Gastroesophageal sphincter (tissue), 4 donors: Measurements from ENCODE around the gene MIER2. TPM values are rescaled to one million over a fixed set of nuclear protein-coding genes. Genes with fewer than 3 reads are reported as not detected.

Experiments used
- ATAC-seq: fragments of 150-250 bp; one replicate; pipeline ENCODE4 v1.9.1; 2016; ENCODE audit warnings: mild to moderate bottlenecking, moderate library complexity
- H3K27ac ChIP-seq, 4 donors: fragments of 200-600 bp; sonication (generic) in 3 of 4; 1 replicate in 3 of 4; 2 replicates in 1 of 4; pipeline ENCODE4 v1.5.1; 2016 to 2019
- H3K27me3 ChIP-seq: fragments of 200-600 bp; sonication (generic); one replicate; pipeline ENCODE4 v1.5.1; 2019
- H3K36me3 ChIP-seq, 2 donors: fragments of 200-600 bp; sonication (generic); one replicate each; pipeline ENCODE4 v1.5.1; 2019; ENCODE audit warnings: control low read depth in 1 of 2
- H3K4me1 ChIP-seq, 3 donors: fragments of 200-600 bp; sonication (generic); 1 replicate in 2 of 3; 2 replicates in 1 of 3; pipeline ENCODE4 v1.5.1; 2016 to 2019; ENCODE audit warnings: control low read depth in 2 of 3
- H3K4me3 ChIP-seq, 2 donors: fragments of 200-600 bp; sonication (generic); one replicate each; pipeline ENCODE4 v1.5.1; 2019; ENCODE audit warnings: mild to moderate bottlenecking in 1 of 2, moderate library complexity in 1 of 2
- H3K9me3 ChIP-seq, 3 donors: fragments of 200-600 bp; sonication (generic); one replicate each; pipeline ENCODE4 v1.5.1; 2017 to 2019; ENCODE audit warnings: control low read depth in 2 of 3
- CTCF ChIP-seq, 4 experiments: fragments of 200-600 bp in 2 of 4; fragments of 450-650 bp in 2 of 4; sonication (generic) in 1 of 4; IDR thresholded peaks; one replicate each; pipeline ENCODE4 v1.5.1; 2017 to 2019; ENCODE audit warnings: antibody characterized with exemption in 4 of 4, mild to moderate bottlenecking in 2 of 4, moderate library complexity in 2 of 4
- EP300 ChIP-seq: sonication (generic); formaldehyde crosslinking; IDR thresholded peaks from one replicate; pipeline ENCODE4 v1.6.1; 2017; ENCODE audit warnings: antibody characterized with exemption, mild to moderate bottlenecking
- POLR2A ChIP-seq, 2 donors: fragments of 450-650 bp; IDR thresholded peaks; one replicate each; pipeline ENCODE4 v1.6.1; 2017; ENCODE audit warnings: antibody characterized with exemption in 2 of 2, mild to moderate bottlenecking in 2 of 2, moderate library complexity in 1 of 2
- POLR2AphosphoS5 ChIP-seq: sonication (generic); formaldehyde crosslinking; IDR thresholded peaks from one replicate; pipeline ENCODE4 v1.6.1; 2017; ENCODE audit warnings: antibody characterized with exemption
- WGBS, 2 donors: methylation state at CpG; one replicate each; pipeline ENCODE4 v1.1.5; 2018; ENCODE audit warnings: low coverage in 1 of 2; 5-methylcytosine and 5-hydroxymethylcytosine counted together
- total RNA-seq, 4 donors: library from RNA; depleted of rRNA; stranded (reverse); fragments of >200 nt; gene quantifications; one replicate each; pipeline ENCODE4 v1.1.0, GENCODE V29; 2016

The MIER2 gene
- total RNA-seq, 4 donors from 2014 or later: 8.3 to 24.0 (median 20.1) TPM

GRCh38 chr19:335486-336066 lies 9.0 kb downstream of the MIER2 start:
- WGBS, 2 donors: 100% methylated on average over 2 of the region's 21 CpGs; no CpG with 5 or more reads in 1 of the 2 donors
- no peak for TF ChIP-seq EP300
- TF ChIP-seq CTCF (IDR thresholded peaks at IDR 0.05): no peak
- no peak for TF ChIP-seq POLR2AphosphoS5
- no peak for TF ChIP-seq POLR2A (IDR thresholded peaks at IDR 0.05)
- H3K27ac ChIP-seq: no peak overlapping the region
- H3K9me3 ChIP-seq: no peaks in the 10 kb centered on the region
- peaks cover 0 to 10% (median 5%) of the 10 kb centered on the region in 3 donors for H3K4me1 ChIP-seq
- no peak for ATAC-seq
- H3K36me3 ChIP-seq: peaks cover 0 to 42% of the 10 kb centered on the region in 2 donors
- no peaks in the 10 kb centered on the region for H3K27me3 ChIP-seq
- H3K4me3 ChIP-seq: no peak overlapping the region

DNA sequence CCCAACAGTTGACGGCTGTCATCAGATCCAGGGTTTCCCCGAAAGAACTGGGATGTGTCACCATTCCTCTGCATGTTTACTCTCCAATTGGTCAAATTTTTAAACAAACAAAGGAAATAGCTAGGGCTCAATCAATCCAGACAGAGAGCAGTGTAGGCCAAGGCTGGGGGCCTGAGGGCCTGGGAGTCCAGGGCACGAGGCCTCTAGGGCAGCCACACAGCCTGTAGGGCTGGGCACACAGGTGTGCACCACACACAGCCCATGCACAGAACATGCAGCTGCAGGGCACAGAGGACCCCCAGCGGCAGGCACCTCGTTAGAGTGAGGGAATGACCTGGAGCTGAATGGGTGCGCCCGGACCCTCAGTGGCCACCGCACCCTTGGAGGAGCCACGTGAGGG lies 9.5 kb downstream of the MIER2 start:
- WGBS, 2 donors: no CpG with 5 or more reads among the region's 9 CpGs
- Histone ChIP-seq H3K27me3 (no peaks in the 10 kb centered on the region), H3K27ac (no peak overlapping the region), H3K9me3 (no peaks in the 10 kb centered on the region), H3K4me3 (no peak overlapping the region), H3K4me1 (peaks cover 0 to 5% (median 0%) of the 10 kb centered on the region in 3 donors), H3K36me3 (peaks cover 0 to 48% of the 10 kb centered on the region in 2 donors)
- ATAC-seq: no peak
- TF ChIP-seq CTCF (IDR thresholded peaks at IDR 0.05): no peak
- TF ChIP-seq POLR2AphosphoS5: no peak
- TF ChIP-seq POLR2A (IDR thresholded peaks at IDR 0.05): no peak
- no peak for TF ChIP-seq EP300

DNA sequence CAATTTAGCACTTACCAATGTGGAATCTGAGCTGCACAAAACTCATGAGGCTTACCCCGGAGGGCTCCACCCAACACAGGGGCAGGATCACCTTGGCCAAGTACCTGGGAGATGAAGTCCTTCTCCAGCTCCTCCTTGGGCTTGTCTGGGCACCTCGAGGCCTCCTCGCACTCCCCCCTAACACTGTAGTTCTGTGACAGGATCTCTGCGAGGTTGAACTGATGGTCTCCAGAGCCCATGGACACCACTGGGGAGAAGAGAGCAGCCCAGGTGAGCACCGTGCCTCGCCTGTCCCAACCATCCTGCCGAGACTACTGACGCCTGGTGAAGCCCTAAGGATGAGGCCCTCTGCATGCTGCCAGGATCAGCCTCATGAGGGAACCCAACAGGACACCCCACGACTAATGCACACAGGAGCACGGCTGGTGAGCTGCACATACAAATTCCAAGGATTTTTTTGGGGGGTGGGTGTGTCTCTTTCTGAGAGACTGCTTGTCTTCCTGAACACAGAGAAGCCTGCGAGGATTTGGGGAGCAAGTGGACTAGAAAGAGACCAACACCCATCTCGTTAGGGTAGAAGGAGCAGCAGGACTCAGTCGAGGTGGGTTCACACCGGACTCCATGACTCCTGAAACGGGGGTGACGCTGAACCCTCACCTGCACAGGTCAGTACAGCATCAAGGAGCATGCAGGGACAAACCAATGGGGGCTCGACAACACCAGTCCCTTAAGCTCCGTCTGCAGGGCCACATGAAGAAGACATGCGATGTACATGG lies 10.1 kb downstream of the MIER2 start:
- H3K27ac ChIP-seq: no peak overlapping the region
- H3K27me3 ChIP-seq: no peaks in the 10 kb centered on the region
- peaks cover 0 to 3% (median 0%) of the 10 kb centered on the region in 3 donors for H3K4me1 ChIP-seq
- TF ChIP-seq POLR2A (IDR thresholded peaks at IDR 0.05): no peak
- no peak for TF ChIP-seq POLR2AphosphoS5
- no peak for TF ChIP-seq EP300
- no peak for TF ChIP-seq CTCF (IDR thresholded peaks at IDR 0.05)
- H3K36me3 ChIP-seq: peaks cover 0 to 53% of the 10 kb centered on the region in 2 donors
- no peak for ATAC-seq
- WGBS, 2 donors: 89 to 92% methylated on average over 3 to 8 of the region's 19 CpGs
- H3K9me3 ChIP-seq: no peaks in the 10 kb centered on the region
- no peak overlapping the region for H3K4me3 ChIP-seq

DNA sequence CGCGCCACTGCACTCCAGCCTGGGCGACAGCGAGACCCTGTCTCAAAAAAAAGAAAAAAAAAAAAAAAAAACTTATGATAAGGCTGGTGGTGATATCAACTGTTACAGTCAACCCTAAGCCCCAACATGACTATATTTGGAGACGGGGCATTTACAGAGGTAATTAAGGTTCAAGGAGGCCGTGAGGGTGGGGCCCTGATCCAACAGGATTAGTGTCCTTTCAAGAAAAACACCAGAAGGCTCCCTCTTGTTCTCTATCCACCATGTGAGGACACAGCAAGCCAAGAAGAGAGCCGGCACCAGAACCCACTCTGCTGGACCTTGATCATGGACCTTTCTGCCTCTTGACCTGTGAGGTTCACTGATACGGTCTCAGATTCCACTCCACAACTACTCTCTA lies 14.1 kb downstream of the MIER2 start:
- TF ChIP-seq POLR2A (IDR thresholded peaks at IDR 0.05) (no peak), POLR2AphosphoS5 (no peak)
- Histone ChIP-seq H3K4me1 (peaks cover 0 to 3% (median 0%) of the 10 kb centered on the region in 3 donors), H3K27ac (no peak overlapping the region), H3K9me3 (no peaks in the 10 kb centered on the region), H3K4me3 (no peak overlapping the region), H3K36me3 (peaks cover 0 to 85% of the 10 kb centered on the region in 2 donors), H3K27me3 (no peaks in the 10 kb centered on the region)
- no peak for ATAC-seq
- 85 to 100% methylated on average over 4 to 6 of the region's 8 CpGs for WGBS, 2 donors

DNA sequence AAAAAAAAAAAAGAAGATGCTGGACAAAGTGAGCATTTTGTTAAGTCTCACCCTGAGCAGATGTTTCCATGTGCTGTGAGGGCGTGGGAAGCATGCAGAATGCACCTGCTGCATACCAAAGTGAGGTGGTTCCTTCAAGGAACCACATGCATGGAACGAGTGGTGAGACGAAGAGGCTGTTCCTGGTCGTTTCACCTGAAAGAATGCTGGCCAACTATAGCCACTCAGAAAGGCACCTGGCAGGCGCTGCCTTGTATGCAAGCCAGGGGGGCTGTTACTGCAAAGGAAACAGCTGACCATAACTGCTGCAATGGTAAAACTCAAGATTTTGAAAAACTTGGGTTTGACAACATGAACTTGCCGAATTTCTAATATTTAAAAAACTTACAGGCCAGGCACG lies 14.7 kb downstream of the MIER2 start:
- peaks cover 0 to 85% of the 10 kb centered on the region in 2 donors for H3K36me3 ChIP-seq
- no peaks in the 10 kb centered on the region for H3K9me3 ChIP-seq
- H3K4me3 ChIP-seq: no peak overlapping the region
- H3K4me1 ChIP-seq: no peaks in the 10 kb centered on the region
- no peak for ATAC-seq
- H3K27ac ChIP-seq: no peak overlapping the region
- WGBS, 2 donors: 89 to 93% methylated on average over 5 to 7 of the region's 7 CpGs
- TF ChIP-seq EP300 (no peak), POLR2AphosphoS5 (no peak), POLR2A (IDR thresholded peaks at IDR 0.05) (no peak), CTCF (IDR thresholded peaks at IDR 0.05) (no peak)
- H3K27me3 ChIP-seq: no peaks in the 10 kb centered on the region
